ENCODE measurements around the gene RIC8B.

Gene RIC8B

DNA sequence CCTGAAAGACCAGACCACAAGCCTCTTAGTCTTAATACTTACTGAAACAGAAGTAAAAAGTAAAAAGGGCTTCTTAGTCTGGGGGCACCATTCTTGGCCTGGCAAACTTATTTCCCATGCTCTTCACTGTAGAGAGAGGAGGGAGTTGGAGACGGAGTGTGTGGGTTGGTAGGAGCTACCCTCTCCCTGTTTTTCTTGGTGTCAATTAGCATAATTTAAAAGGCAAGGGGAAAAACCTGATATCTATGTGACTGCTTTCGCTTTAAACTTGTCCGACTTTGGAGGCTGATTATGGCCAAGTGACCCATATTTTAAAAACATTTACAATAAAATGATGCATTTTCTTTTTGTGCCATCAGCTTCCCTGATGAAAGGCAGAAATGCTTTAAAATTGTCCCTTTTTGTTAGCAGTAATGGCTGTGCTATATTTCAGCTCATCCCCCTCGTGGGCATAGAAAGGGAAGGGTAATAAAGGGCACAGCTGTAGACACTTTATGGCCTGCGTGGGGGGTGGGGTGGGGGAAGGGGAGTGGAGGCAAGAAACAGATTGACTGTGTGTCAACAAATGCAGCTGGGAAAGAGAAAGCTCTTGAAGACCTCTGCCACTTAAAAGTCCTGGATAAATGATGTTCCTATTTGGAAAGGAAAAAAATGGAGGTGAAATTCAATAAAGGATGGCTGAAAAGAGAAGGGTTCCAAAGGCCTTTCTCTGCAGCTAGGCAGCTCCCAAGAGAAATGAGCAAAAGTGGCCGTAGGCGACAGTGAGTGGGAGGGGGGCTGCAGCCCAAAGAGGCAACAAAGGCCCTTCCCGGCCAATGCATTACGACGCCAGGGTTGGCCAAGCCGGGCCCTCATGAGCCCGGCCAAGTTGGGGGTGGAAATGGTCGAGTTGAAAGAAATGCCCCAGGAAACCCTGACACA is 123.8 kb downstream of the RIC8B start:
- Histone ChIP-seq H3K9ac (ENCODE audit: low read depth, low read length) (no peak overlapping the region), H3K9me3 (ENCODE audit: control insufficient read depth, insufficient read depth, low read length) (no peaks in the 10 kb centered on the region), H3K36me3 (ENCODE audit: control insufficient read depth, insufficient read depth, low read length) (no peaks in the 10 kb centered on the region), H3K27me3 (ENCODE audit: control insufficient read depth, insufficient read depth, low read length) (peaks cover 23% of the 10 kb centered on the region), H3K4me3 (ENCODE audit: low read depth, low read length) (no peak overlapping the region), H3K4me1 (ENCODE audit: control insufficient read depth, insufficient read depth, low read length) (peaks cover 4% of the 10 kb centered on the region)

- H3K4me1 ChIP-seq (ENCODE audit: control insufficient read depth, insufficient read depth, low read length): peaks cover 4% of the 10 kb centered on the region
- no peaks in the 10 kb centered on the region for H3K36me3 ChIP-seq (ENCODE audit: control insufficient read depth, insufficient read depth, low read length)
- no peak overlapping the region for H3K9ac ChIP-seq (ENCODE audit: low read depth, low read length)
- no peak overlapping the region for H3K4me3 ChIP-seq (ENCODE audit: low read depth, low read length)
- peaks cover 34% of the 10 kb centered on the region for H3K27me3 ChIP-seq (ENCODE audit: control insufficient read depth, insufficient read depth, low read length)
- H3K9me3 ChIP-seq (ENCODE audit: control insufficient read depth, insufficient read depth, low read length): no peaks in the 10 kb centered on the region
Measured at GRCh38 chr12:106900554-106900953, 126.1 kb downstream of the RIC8B start.

- Histone ChIP-seq H3K27me3 (ENCODE audit: control insufficient read depth, insufficient read depth, low read length) (peaks cover 34% of the 10 kb centered on the region), H3K4me3 (ENCODE audit: low read depth, low read length) (no peak overlapping the region), H3K9me3 (ENCODE audit: control insufficient read depth, insufficient read depth, low read length) (no peaks in the 10 kb centered on the region), H3K4me1 (ENCODE audit: control insufficient read depth, insufficient read depth, low read length) (peaks cover 4% of the 10 kb centered on the region), H3K9ac (ENCODE audit: low read depth, low read length) (no peak overlapping the region), H3K36me3 (ENCODE audit: control insufficient read depth, insufficient read depth, low read length) (no peaks in the 10 kb centered on the region)
Measured at GRCh38 chr12:106901276-106901675, 126.8 kb downstream of the RIC8B start.

- Histone ChIP-seq H3K27me3 (ENCODE audit: control insufficient read depth, insufficient read depth, low read length) (peaks cover 34% of the 10 kb centered on the region), H3K9me3 (ENCODE audit: control insufficient read depth, insufficient read depth, low read length) (no peaks in the 10 kb centered on the region), H3K36me3 (ENCODE audit: control insufficient read depth, insufficient read depth, low read length) (no peaks in the 10 kb centered on the region), H3K4me1 (ENCODE audit: control insufficient read depth, insufficient read depth, low read length) (peaks cover 4% of the 10 kb centered on the region), H3K4me3 (ENCODE audit: low read depth, low read length) (no peak overlapping the region), H3K9ac (ENCODE audit: low read depth, low read length) (no peak overlapping the region)
Measured at GRCh38 chr12:106902053-106902452, 127.6 kb downstream of the RIC8B start.

GRCh38 chr12:106903241-106903945 is 128.9 kb downstream of the RIC8B start:
- H3K4me3 ChIP-seq (ENCODE audit: low read depth, low read length): peak overlapping the region; percentile 69
- no peak overlapping the region for H3K9ac ChIP-seq (ENCODE audit: low read depth, low read length)

DNA sequence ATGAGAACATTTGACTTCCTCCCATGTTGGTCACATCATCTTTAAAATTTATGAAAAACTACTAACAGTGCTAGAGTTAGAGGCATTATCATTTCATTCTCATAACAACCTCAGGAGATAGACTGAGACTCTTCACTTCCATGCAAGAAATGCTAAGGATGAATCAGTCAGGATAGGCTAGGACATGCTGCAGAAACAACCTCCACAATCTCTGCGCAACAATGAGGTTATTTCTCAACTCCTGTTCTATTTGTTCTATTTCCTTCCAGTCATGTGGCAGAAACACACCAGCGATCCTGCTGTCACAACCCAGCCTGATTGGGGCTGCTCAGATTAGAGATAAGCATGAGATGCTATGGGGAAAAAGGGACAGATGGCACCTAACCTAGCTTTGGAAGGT is 132.2 kb downstream of the RIC8B start:
- Histone ChIP-seq H3K9ac (ENCODE audit: low read depth, low read length) (no peak overlapping the region), H3K9me3 (ENCODE audit: control insufficient read depth, insufficient read depth, low read length) (no peaks in the 10 kb centered on the region), H3K36me3 (ENCODE audit: control insufficient read depth, insufficient read depth, low read length) (no peaks in the 10 kb centered on the region), H3K27me3 (ENCODE audit: control insufficient read depth, insufficient read depth, low read length) (peaks cover 26% of the 10 kb centered on the region), H3K4me1 (ENCODE audit: control insufficient read depth, insufficient read depth, low read length) (no peaks in the 10 kb centered on the region), H3K4me3 (ENCODE audit: low read depth, low read length) (no peak overlapping the region)

More at GRCh38 chr12:106903241-106903945, 128.9 kb downstream of the RIC8B start:
- Histone ChIP-seq H3K9me3 (ENCODE audit: control insufficient read depth, insufficient read depth, low read length) (no peaks in the 10 kb centered on the region), H3K36me3 (ENCODE audit: control insufficient read depth, insufficient read depth, low read length) (no peaks in the 10 kb centered on the region), H3K27me3 (ENCODE audit: control insufficient read depth, insufficient read depth, low read length) (peaks cover 34% of the 10 kb centered on the region), H3K4me1 (ENCODE audit: control insufficient read depth, insufficient read depth, low read length) (no peaks in the 10 kb centered on the region)

- Histone ChIP-seq H3K9ac (ENCODE audit: low read depth, low read length) (no peak overlapping the region), H3K4me3 (ENCODE audit: low read depth, low read length) (no peak overlapping the region), H3K27me3 (ENCODE audit: control insufficient read depth, insufficient read depth, low read length) (peaks cover 19% of the 10 kb centered on the region), H3K4me1 (ENCODE audit: control insufficient read depth, insufficient read depth, low read length) (no peaks in the 10 kb centered on the region), H3K36me3 (ENCODE audit: control insufficient read depth, insufficient read depth, low read length) (no peaks in the 10 kb centered on the region), H3K9me3 (ENCODE audit: control insufficient read depth, insufficient read depth, low read length) (no peaks in the 10 kb centered on the region)
Measured at GRCh38 chr12:106907411-106907810, 132.9 kb downstream of the RIC8B start.

DNA sequence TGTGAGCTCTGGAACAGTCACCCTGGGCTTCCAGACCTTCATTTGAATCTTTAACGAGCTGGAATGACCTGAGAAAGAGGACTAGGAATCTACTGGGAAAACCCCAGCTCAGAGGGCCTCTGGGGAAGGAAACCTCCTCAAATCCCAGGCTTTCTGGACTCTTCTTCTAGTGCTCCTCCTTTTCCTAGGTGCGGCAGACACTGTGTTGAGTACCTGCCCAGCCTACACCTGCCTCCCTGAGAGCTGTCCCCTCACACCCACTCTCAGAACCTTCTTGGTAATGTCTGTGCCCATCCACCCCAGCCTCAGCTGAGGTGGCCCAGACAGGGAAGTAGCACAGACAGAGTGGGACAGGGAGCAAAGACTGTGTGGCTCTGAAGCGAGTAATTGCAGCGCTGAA is 133.4 kb downstream of the RIC8B start:
- H3K9me3 ChIP-seq (ENCODE audit: control insufficient read depth, insufficient read depth, low read length): no peaks in the 10 kb centered on the region
- peaks cover 15% of the 10 kb centered on the region for H3K27me3 ChIP-seq (ENCODE audit: control insufficient read depth, insufficient read depth, low read length)
- H3K36me3 ChIP-seq (ENCODE audit: control insufficient read depth, insufficient read depth, low read length): no peaks in the 10 kb centered on the region
- no peak overlapping the region for H3K9ac ChIP-seq (ENCODE audit: low read depth, low read length)
- H3K4me3 ChIP-seq (ENCODE audit: low read depth, low read length): no peak overlapping the region
- H3K4me1 ChIP-seq (ENCODE audit: control insufficient read depth, insufficient read depth, low read length): no peaks in the 10 kb centered on the region

GRCh38 chr12:106908561-106908960 is 134.1 kb downstream of the RIC8B start:
- Histone ChIP-seq H3K4me3 (ENCODE audit: low read depth, low read length) (no peak overlapping the region), H3K9ac (ENCODE audit: low read depth, low read length) (no peak overlapping the region), H3K9me3 (ENCODE audit: control insufficient read depth, insufficient read depth, low read length) (no peaks in the 10 kb centered on the region), H3K27me3 (ENCODE audit: control insufficient read depth, insufficient read depth, low read length) (peaks cover 9% of the 10 kb centered on the region), H3K36me3 (ENCODE audit: control insufficient read depth, insufficient read depth, low read length) (no peaks in the 10 kb centered on the region), H3K4me1 (ENCODE audit: control insufficient read depth, insufficient read depth, low read length) (no peaks in the 10 kb centered on the region)

- no peak overlapping the region for H3K9ac ChIP-seq (ENCODE audit: low read depth, low read length)
- H3K4me1 ChIP-seq (ENCODE audit: control insufficient read depth, insufficient read depth, low read length): no peaks in the 10 kb centered on the region
- no peak overlapping the region for H3K4me3 ChIP-seq (ENCODE audit: low read depth, low read length)
- H3K27me3 ChIP-seq (ENCODE audit: control insufficient read depth, insufficient read depth, low read length): no peaks in the 10 kb centered on the region
- no peaks in the 10 kb centered on the region for H3K9me3 ChIP-seq (ENCODE audit: control insufficient read depth, insufficient read depth, low read length)
- H3K36me3 ChIP-seq (ENCODE audit: control insufficient read depth, insufficient read depth, low read length): no peaks in the 10 kb centered on the region
Measured at GRCh38 chr12:106910202-106910601, 135.7 kb downstream of the RIC8B start.

DNA sequence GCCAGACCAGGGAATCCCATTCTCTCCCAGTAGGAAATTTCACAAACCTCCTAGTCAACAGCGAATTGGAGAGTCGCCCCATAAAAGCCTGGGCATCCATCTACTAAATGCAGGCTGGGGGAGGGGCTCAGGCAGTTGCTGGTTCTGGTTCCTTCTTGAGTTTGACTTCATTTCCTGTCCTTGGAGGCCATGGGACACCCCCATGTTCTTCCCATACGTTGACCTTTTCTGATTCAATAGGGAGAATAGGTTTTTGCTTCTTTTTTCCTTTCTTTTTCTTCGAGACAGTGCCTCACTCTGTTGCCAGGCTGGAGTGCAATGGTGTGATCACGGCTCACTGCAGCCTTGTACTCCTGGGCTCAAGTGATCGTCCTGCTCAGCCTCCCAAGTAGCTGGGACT is 137.1 kb downstream of the RIC8B start:
- no peak overlapping the region for H3K4me3 ChIP-seq (ENCODE audit: low read depth, low read length)
- H3K36me3 ChIP-seq (ENCODE audit: control insufficient read depth, insufficient read depth, low read length): no peaks in the 10 kb centered on the region
- H3K9ac ChIP-seq (ENCODE audit: low read depth, low read length): no peak overlapping the region
- H3K4me1 ChIP-seq (ENCODE audit: control insufficient read depth, insufficient read depth, low read length): no peaks in the 10 kb centered on the region
- no peaks in the 10 kb centered on the region for H3K27me3 ChIP-seq (ENCODE audit: control insufficient read depth, insufficient read depth, low read length)
- no peaks in the 10 kb centered on the region for H3K9me3 ChIP-seq (ENCODE audit: control insufficient read depth, insufficient read depth, low read length)

GRCh38 chr12:106913456-106913855 is 139.0 kb downstream of the RIC8B start:
- no peaks in the 10 kb centered on the region for H3K36me3 ChIP-seq (ENCODE audit: control insufficient read depth, insufficient read depth, low read length)
- no peaks in the 10 kb centered on the region for H3K9me3 ChIP-seq (ENCODE audit: control insufficient read depth, insufficient read depth, low read length)
- peaks cover 7% of the 10 kb centered on the region for H3K4me1 ChIP-seq (ENCODE audit: control insufficient read depth, insufficient read depth, low read length)
- no peak overlapping the region for H3K4me3 ChIP-seq (ENCODE audit: low read depth, low read length)
- H3K27me3 ChIP-seq (ENCODE audit: control insufficient read depth, insufficient read depth, low read length): no peaks in the 10 kb centered on the region
- no peak overlapping the region for H3K9ac ChIP-seq (ENCODE audit: low read depth, low read length)
